Fibroblast of lung (primary cell): Measurements from ENCODE around the gene BMPR1A. TPM values are rescaled to one million over a fixed set of nuclear protein-coding genes. Genes with fewer than 3 reads are reported as not detected.

Source experiments
- DNase-seq, 2 donors: peaks; one replicate each; pipeline versions ENCODE4 v3.0.0 to v3.0.0-alpha.2; 2010; ENCODE audit warnings: low read depth in 2 of 2
- H2AFZ ChIP-seq: 2 replicates; pipeline ENCODE4 v1.5.1; 2012; ENCODE audit warnings: low read length, control low read depth, inconsistent platforms
- H3K27ac ChIP-seq: 2 replicates; pipeline ENCODE4 v1.5.1; 2011; ENCODE audit warnings: low read length, control low read depth; ENCODE audit not compliant: insufficient read depth
- H3K27me3 ChIP-seq: 2 replicates; pipeline ENCODE4 v1.5.1; 2011; ENCODE audit warnings: mild to moderate bottlenecking, low read length; ENCODE audit not compliant: control insufficient read depth, insufficient read depth
- H3K36me3 ChIP-seq: 2 replicates; pipeline ENCODE4 v1.5.1; 2011; ENCODE audit warnings: low read length; ENCODE audit not compliant: control insufficient read depth, insufficient read depth
- H3K4me1 ChIP-seq: 2 replicates; pipeline ENCODE4 v1.5.1; 2011; ENCODE audit warnings: low read length; ENCODE audit not compliant: control insufficient read depth, insufficient read depth; ENCODE audit errors: extremely low read depth
- H3K4me2 ChIP-seq: 2 replicates; pipeline ENCODE4 v1.5.1; 2011; ENCODE audit warnings: low read length, control low read depth; ENCODE audit not compliant: insufficient read depth; ENCODE audit errors: extremely low read depth
- H3K4me3 ChIP-seq, 4 experiments: fragments of 200-600 bp in 1 of 4; sonication (generic) in 1 of 4; replicated peaks in 1 of 4; 2 replicates each; pipeline ENCODE4 v1.5.1; 2011 to 2016; ENCODE audit warnings: low read length in 4 of 4, low read depth in 3 of 4, mild to moderate bottlenecking in 3 of 4, control low read depth in 2 of 4, inconsistent platforms in 1 of 4, mixed read lengths in 1 of 4; ENCODE audit not compliant: insufficient read depth in 1 of 4; ENCODE audit errors: control extremely low read depth in 1 of 4
- H3K79me2 ChIP-seq: 2 replicates; pipeline ENCODE4 v1.5.1; 2012; ENCODE audit warnings: mild to moderate bottlenecking, low read length, inconsistent platforms; ENCODE audit not compliant: control insufficient read depth, insufficient read depth
- H3K9ac ChIP-seq: 2 replicates; pipeline ENCODE4 v1.5.1; 2011; ENCODE audit warnings: mild to moderate bottlenecking, low read length, control low read depth; ENCODE audit not compliant: insufficient read depth
- H3K9me3 ChIP-seq: 2 replicates; pipeline ENCODE4 v1.5.1; 2012; ENCODE audit warnings: low read depth, low read length; ENCODE audit not compliant: control insufficient read depth, insufficient read depth
- H4K20me1 ChIP-seq: 2 replicates; pipeline ENCODE4 v1.5.1; 2011; ENCODE audit warnings: low read length; ENCODE audit not compliant: control insufficient read depth, insufficient read depth; ENCODE audit errors: extremely low read depth
- EZH2 ChIP-seq: IDR thresholded peaks from 2 replicates; pipeline ENCODE4 v1.5.1; 2012; ENCODE audit warnings: low read length, control low read depth, mild to moderate bottlenecking; ENCODE audit errors: missing control alignments
- polyA plus RNA-seq, 2 donors: library from polyadenylated mRNA; depleted of rRNA in 1 of 2; stranded (reverse) in 1 of 2; unstranded in 1 of 2; fragments of >200 nt; gene quantifications; 2 replicates each; pipeline ENCODE4 v1.2.1, GENCODE V29; 2011 to 2012; ENCODE audit warnings: missing spikeins in 1 of 2
- total RNA-seq: library from RNA; depleted of rRNA; stranded (reverse); fragments of >200 nt; gene quantifications from 2 replicates; pipeline ENCODE4 v1.2.1, GENCODE V29; 2014
- TF ChIP-seq, protein P1 (sequence below), 2 donors: IDR thresholded peaks in 1 of 2; conservative IDR thresholded peaks in 1 of 2; 1 replicate in 1 of 2; 2 replicates in 1 of 2; pipeline ENCODE4 v1.5.1; 2011 to 2012; ENCODE audit warnings: low read length in 2 of 2, control low read depth in 1 of 2, inconsistent platforms in 1 of 2, low read depth in 1 of 2, mild to moderate bottlenecking in 1 of 2

Gene BMPR1A
- total and polyA plus RNA-seq, 2 donors (not counting 1 experiment from before 2014, with no cell fraction given), result 52.8 to 61.8 TPM

DNA sequence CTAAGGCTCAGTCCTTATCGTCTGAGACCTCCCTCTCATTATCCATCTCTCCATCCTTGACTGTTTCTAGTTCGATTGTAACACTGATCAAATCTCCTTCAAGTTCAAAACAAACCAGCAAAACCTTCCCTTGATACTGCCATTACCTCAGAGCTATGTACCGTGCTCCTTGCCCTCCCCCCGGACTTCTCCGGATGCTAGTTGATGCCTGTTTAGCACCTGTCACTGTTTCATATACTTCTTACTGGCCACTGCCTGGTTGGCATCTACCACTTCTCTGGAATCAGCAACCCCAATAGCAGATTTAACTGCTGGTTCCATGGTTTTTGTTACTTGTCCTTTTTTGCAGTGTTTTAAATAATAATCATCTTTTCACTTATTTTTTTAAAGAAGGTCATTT lies 64.1 kb downstream of the BMPR1A start:
- H3K9ac ChIP-seq, result no peak overlapping the region
- H3K27me3 ChIP-seq, result no peaks in the 10 kb centered on the region
- H3K36me3 ChIP-seq, result no peaks in the 10 kb centered on the region
- peaks cover 41% of the 10 kb centered on the region for H3K79me2 ChIP-seq
- H3K4me1 ChIP-seq, result no peaks in the 10 kb centered on the region
- TF ChIP-seq EZH2, result no peak
- TF ChIP-seq, protein P1, sequence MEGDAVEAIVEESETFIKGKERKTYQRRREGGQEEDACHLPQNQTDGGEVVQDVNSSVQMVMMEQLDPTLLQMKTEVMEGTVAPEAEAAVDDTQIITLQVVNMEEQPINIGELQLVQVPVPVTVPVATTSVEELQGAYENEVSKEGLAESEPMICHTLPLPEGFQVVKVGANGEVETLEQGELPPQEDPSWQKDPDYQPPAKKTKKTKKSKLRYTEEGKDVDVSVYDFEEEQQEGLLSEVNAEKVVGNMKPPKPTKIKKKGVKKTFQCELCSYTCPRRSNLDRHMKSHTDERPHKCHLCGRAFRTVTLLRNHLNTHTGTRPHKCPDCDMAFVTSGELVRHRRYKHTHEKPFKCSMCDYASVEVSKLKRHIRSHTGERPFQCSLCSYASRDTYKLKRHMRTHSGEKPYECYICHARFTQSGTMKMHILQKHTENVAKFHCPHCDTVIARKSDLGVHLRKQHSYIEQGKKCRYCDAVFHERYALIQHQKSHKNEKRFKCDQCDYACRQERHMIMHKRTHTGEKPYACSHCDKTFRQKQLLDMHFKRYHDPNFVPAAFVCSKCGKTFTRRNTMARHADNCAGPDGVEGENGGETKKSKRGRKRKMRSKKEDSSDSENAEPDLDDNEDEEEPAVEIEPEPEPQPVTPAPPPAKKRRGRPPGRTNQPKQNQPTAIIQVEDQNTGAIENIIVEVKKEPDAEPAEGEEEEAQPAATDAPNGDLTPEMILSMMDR (conservative IDR thresholded peaks at IDR 0.05 in 1 of 2, IDR thresholded peaks at IDR 0.05 in 1 of 2; ENCODE audit: low read depth in 1 of 2, low read length in 2 of 2), result no peak
- no peak overlapping the region for H3K4me3 ChIP-seq
- H3K27ac ChIP-seq, result no peak overlapping the region
- no peaks in the 10 kb centered on the region for H4K20me1 ChIP-seq
- H3K9me3 ChIP-seq, result no peaks in the 10 kb centered on the region
- H3K4me2 ChIP-seq, result no peak overlapping the region
- no peak overlapping the region for H2AFZ ChIP-seq
- no peak for DNase-seq

DNA sequence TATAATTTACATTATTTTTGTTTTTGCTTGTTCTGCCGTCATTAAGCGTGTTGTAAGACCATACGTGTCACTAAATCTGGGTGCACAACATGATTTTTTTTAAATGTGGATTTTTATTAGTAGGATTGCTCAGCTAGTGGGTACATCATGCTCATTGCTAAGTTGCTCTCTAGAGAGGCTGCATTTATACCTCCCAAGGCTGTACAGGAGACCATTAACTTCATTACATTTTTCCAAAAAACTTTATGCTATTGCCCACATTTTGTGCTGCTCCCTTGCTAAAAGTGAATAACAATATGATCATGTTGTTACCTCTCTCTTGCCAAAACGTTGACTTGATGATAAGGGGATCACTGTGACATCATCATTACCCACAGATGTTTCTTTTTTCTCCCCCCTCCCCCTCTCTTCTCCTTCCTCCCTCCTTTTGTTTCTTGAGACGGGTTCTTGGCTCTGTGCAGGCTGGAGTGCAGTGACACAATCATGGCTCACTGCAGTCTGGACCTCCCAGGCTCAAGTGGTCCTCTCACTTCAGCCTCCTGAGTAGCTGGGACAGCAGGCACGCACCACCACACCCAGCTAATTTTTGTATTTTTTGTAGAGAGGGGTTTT lies 65.1 kb downstream of the BMPR1A start:
- Histone ChIP-seq H3K4me1 (no peaks in the 10 kb centered on the region), H3K36me3 (no peaks in the 10 kb centered on the region), H3K27me3 (no peaks in the 10 kb centered on the region), H3K9me3 (no peaks in the 10 kb centered on the region), H4K20me1 (no peaks in the 10 kb centered on the region), H3K4me2 (no peak overlapping the region), H3K79me2 (peaks cover 34% of the 10 kb centered on the region), H3K27ac (no peak overlapping the region), H3K9ac (no peak overlapping the region), H2AFZ (no peak overlapping the region), H3K4me3 (no peak overlapping the region)
- peak; percentile 69 to 71 for DNase-seq
- TF ChIP-seq EZH2, result no peak
- TF ChIP-seq, protein P1 (conservative IDR thresholded peaks at IDR 0.05 in 1 of 2, IDR thresholded peaks at IDR 0.05 in 1 of 2; ENCODE audit: low read depth in 1 of 2, low read length in 2 of 2), result no peak

DNA sequence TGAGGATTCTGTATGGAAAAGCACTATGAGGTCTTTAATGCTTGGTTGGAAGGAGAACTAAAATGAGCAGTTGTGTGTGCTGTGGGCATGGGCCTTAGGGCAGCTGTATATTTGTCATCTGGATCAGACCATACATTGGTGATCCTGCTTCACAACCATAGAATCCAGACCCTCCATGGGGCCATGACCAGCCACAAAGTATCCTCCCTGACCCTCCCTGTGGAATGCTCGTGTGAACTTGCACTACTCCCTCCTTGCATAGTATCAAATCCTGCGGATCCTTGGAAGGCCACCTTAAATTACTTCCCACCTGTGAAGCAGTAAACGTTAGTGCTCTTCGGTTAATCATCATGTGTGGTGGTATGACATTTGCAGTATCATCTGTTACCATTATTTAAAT lies 67.1 kb downstream of the BMPR1A start:
- Histone ChIP-seq H3K36me3 (no peaks in the 10 kb centered on the region), H2AFZ (no peak overlapping the region), H3K27me3 (no peaks in the 10 kb centered on the region), H3K4me3 (no peak overlapping the region), H3K79me2 (peaks cover 35% of the 10 kb centered on the region), H3K4me2 (no peak overlapping the region), H4K20me1 (no peaks in the 10 kb centered on the region), H3K27ac (no peak overlapping the region), H3K9ac (no peak overlapping the region), H3K4me1 (no peaks in the 10 kb centered on the region), H3K9me3 (no peaks in the 10 kb centered on the region)
- TF ChIP-seq, protein P1 (conservative IDR thresholded peaks at IDR 0.05 in 1 of 2, IDR thresholded peaks at IDR 0.05 in 1 of 2; ENCODE audit: low read depth in 1 of 2, low read length in 2 of 2), result no peak
- TF ChIP-seq EZH2, result no peak
- no peak for DNase-seq
